Brain pericyte (primary cell): ENCODE measurements around the gene TTC9B.
"Not testable (repeated sequence)": the region's sequence is repeated elsewhere in the genome, so short reads cannot be mapped to it uniquely, and the experiment has no call there.

Source experiments
- DNase-seq: peaks from one replicate; pipeline ENCODE4 v3.0.0-alpha.2; 2012; ENCODE audit warnings: low read depth, low spot score

Gene TTC9B

DNA sequence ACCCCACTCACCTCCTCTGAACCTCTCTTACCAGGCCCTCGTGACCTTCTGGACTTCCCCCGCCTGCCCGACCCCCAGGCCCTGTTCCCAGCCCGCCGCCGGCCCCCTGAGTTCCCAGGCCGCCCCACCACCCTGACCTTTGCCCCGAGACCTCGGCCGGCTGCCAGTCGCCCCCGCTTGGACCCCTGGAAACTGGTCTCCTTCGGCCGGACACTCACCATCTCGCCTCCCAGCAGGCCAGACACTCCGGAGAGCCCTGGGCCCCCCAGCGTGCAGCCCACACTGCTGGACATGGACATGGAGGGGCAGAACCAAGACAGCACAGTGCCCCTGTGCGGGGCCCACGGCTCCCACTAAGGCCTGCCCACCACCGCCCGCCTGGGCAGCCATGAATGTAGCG lies 3.2 kb downstream of the TTC9B start:
- DNase-seq: no peak

DNA sequence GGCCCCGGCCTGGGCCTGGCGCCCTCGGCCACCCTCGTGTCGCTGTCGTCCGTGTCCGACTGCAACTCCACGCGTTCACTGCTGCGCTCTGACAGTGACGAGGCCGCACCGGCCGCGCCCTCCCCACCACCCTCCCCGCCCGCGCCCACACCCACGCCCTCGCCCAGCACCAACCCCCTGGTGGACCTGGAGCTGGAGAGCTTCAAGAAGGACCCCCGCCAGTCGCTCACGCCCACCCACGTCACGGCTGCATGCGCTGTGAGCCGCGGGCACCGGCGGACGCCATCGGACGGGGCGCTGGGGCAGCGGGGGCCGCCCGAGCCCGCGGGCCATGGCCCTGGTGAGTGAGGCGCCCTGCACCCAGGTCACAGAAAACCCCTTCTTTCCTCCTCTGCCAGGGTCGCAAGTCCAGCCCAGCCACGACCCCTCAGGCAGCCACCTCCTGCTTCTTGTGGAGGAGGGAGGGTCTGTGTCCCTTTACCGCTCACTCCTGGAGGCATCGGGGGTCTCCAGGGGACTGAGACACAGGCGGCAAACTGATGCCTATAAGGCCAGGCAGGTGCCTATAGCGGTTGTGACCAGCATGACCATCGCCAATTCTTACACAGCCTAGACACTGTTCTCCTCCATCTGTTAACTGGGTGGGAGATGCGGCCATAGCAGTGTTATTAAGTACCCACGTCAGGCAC lies 4.2 kb downstream of the TTC9B start:
- no peak for DNase-seq

DNA sequence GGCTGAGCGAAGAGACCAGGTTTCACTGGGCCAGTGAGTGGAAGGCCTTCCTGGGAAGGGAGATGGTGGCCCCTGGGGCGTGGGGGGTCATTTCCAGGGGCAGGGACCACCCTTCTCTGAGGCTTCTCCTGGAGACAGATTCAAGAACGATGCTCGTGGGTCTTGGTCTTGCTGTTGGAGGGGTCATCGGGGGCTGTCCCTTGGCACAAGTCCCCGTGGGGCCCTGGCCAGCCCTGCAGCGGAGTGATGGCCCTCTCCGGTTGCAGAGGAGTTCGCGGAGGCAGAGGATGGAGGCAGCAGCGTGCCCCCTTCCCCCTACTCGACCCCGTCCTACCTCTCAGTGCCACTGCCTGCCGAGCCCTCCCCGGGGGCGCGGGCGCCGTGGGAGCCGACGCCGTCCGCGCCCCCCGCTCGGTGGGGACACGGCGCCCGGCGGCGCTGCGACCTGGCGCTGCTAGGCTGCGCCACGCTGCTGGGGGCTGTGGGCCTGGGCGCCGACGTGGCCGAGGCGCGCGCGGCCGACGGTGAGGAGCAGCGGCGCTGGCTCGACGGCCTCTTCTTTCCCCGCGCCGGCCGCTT lies 4.8 kb downstream of the TTC9B start:
- no peak for DNase-seq

DNA sequence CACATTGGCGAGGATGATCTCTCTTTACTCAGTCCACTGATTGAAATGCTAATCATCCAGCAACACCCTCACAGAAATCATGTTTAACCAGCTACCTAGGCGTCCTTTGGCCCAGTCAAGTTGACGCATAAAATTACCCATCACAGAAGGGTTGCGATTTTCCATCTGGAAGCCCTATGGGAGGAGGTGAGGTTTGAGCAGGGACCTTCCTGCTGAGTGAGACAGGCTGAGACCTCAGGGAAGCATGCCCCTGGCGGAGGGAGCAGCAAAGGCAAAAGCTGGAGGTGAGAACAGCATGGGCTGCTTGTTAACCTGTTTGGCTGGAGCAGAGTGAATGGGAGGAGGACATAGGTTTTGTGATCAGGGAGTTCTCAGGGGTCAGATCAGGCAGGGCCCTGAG lies 7.3 kb downstream of the TTC9B start:
- DNase-seq: no peak

DNA sequence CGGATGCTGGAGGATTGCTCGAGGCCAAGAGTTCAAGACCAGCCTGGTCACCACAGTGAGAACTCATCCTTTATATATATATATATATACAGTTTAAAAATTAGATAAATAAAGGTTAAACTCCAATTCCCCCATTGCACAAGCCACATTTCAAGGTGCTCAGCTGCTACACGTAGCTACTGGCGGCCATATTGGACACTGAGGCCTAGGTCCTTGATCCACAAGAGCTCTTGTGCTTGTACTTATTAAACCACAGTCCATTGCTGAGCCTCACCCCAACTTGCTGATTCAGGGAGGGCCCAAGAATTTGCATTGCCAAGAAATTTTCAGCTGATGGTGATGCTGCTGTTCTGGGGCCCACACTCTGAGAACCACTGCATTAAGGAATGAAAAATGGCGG lies 9.6 kb downstream of the TTC9B start:
- no peak for DNase-seq

DNA sequence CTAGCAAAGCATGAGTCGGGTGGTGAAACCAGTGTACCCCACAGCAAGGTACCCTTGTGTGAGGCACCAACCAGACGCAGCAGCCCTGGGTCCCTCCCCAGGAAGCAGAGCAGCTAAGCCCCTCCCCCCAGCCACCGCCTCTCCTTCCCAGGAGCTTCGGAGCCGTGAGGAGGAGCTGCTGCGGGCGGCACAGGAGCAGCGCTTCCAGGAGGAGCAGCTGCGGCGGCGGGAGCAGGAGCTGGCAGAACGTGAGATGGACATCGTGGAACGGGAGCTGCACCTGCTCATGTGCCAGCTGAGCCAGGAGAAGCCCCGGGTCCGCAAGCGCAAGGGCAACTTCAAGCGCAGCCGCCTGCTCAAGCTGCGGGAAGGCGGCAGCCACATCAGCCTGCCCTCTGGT lies 12.4 kb downstream of the TTC9B start:
- DNase-seq: no peak

DNA sequence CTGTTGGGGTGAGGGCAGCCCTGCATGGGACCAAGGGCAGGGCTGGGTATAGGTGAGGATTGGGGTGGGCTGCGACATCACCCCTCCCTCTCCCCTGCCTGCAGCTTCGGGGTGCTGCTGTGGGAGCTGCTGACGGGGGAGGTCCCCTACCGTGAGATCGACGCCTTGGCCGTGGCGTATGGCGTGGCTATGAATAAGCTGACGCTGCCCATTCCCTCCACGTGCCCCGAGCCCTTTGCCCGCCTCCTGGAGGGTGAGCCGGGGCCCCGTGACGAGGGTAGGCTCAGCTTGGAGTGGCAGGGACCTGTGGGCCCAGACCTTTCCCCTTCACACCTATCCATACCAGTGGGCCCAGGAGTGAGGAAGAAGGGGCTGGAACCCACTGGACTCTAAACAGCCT lies 13.8 kb downstream of the TTC9B start:
- DNase-seq: no peak

DNA sequence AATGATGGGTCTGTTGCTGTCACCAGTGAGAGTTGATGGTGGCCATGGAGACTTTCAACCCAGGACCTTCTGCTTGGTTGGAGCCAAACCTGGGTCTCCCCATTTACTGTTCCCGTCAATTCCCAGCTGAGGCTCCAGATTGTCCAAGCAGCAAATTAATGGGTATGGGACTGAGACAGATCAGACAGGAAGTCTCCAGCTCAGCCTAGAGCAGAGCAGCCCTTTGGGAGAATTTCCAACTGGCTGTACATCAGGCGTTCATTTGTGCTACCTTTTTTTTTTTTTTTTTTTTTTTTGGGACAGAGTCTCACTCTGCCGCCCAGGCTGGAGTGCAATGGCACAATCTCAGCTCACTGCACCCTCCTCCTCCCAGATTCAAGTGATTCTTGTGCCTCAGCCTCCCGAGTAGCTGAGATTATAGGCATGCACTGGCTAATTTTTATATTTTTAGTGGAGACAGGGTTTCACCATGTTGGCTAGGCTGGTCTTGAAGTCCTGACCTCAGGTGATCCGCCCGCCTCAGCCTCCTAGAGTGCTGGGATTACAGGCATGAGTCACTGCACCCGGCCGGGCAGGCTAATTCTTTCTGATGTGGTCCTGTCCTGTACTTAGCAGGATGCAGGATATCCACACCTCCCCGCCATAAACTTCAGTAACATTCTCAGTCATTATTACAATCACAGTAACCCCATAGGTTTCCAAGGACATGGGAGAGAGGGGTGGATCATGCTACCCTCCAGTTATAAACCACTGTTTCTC lies 17.7 kb downstream of the TTC9B start:
- DNase-seq: no peak

DNA sequence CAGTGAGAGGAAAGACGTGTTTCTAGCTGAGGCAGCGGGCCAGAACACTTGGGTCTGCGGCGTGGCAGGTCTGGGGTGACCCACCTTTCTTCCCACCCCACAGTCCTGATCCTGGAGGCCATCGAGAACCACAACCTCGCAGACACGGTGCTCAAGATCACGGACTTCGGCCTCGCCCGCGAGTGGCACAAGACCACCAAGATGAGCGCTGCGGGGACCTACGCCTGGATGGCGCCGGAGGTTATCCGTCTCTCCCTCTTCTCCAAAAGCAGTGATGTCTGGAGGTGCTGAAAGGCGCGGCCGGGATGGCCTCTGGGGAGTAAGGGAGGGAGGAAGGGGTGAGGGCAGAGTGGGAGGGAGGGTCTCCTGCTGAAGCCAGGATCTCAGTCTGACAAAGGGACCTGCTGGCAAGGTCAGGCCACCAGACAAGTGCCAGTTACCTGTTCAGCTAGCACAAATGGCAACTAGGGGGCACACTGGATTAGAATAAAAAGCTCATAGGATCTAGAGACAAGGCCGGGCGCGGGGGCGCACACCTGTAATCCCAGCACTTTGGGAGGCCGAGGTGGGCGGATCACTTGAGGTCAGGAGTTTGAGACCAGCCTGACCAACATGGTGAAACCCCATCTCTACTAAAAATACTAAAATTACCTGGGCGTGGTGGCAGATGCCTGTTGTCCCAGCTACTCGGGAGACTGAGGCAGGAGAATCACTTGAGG lies 19.8 kb downstream of the TTC9B start:
- DNase-seq: no peak

GRCh38 chr19:40193587-40193849 lies 24.7 kb downstream of the TTC9B start:
- no peak for DNase-seq

- DNase-seq: no peak
These were observed 25.2 kb downstream of the TTC9B start for GRCh38 chr19:40192758-40193586.

GRCh38 chr19:40191836-40192646 lies 26.1 kb downstream of the TTC9B start:
- no peak for DNase-seq

DNA sequence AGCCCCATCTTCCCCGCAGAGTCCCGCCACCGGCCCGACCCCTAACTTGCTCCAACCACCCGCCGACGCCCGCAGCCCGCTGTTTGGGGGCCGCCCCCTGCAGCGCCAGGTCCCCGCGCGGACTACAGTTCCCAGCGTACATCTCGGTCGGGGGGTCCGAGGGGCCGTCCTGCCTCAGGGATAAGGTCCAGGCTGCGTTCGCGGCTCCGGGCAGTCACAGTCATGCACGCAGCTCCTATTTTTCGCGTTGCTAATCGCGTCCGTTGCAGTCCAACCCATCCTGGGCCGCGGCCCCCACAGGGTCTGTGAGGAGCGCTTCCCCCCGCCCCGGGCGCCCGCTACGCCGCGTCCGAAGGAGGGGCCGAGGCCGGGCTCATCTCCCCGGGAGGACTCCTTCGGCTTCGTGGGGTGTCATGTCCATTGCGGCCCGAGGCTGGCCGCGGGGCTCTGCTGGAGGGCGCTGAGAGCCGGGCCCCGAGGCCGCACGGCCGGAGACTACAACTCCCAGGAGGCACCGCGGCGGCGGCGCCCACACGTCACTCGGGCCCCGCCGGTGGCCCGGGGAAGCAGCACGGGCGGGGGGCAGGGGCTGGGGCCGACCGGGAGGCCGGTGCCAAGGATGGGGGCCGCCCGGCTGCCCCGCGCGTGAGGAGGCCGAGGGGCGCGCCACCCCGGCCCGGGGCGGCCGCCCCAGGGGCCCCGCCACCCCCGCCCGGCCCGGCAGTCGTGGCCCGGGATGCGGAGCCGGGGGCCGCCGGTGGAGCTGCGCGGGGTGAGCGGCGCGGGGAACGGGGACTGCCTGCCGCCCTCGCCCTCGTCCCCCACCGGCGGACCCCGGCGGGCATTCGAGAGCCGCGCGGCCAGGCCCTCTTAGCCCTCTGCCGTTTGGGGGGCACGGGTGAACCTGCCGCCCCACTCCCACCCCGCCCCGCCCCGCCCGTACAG lies 27.0 kb downstream of the TTC9B start, which contains the start of gene MAP3K10:
Gene MAP3K10 (plus strand): TSS at position 536 of the 945 bp plus-strand sequence. CDS start 606 bp downstream, outside the sequence.
- no peak for DNase-seq

DNA sequence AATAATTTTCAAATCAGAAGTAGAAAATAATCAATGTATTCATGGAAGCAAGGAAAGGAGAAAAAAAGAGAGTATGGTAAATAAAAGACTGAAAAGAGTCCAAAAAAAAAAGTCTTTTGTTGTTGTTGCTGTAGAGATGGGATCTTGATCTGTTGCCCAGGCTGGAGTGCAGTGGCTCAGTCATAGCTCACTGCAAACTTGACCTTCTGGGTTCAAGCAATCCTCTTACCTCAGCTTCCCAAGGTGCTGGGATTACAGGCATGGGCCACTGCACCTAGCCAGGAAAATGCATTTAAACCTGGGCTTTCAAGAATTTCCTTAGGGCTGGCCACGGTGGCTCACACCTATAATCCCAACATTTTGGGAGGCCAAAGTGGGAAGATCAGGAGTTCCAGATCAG lies 33.9 kb downstream of the TTC9B start:
- no peak for DNase-seq

DNA sequence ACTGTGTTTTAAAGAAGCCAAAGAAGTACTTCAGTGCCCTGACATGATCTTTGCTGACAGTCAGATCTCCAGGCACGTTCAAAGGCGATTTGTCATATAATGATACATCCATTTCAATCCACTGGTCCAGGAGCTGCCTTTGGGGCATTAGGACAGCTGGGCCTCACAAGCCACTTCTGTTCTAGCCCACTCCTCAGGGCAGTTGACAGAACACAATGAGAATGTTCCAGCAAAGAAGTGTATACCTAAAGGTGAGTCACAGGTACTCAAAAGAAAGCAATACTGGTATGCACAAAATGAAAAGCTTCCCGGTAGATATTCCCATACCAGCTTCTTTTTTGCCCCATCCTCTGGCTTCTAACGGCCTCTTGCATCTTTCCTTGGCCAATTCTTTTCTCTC lies 39.4 kb downstream of the TTC9B start:
- DNase-seq: no peak

- DNase-seq: no peak
These were observed 40.7 kb downstream of the TTC9B start for GRCh38 chr19:40177286-40178070.

DNA sequence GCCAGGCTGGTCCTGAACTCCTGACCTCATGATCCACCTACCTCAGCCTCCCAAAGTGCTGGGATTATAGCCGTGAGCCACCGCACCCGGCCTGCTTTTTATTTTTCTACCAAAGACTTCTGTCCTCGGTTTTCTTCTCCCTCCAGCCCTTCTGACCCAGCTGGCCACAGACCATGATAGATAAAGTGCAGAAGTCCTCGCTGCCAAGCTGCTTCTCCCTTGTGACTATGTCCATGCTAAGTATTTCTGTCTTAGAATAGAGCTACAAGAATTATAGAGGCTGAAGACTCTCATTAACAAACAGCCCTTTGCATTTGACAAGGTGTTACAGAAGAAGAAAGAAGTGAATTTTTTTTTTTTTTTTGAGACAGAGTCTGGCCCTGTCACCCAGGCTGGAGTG lies 42.4 kb downstream of the TTC9B start:
- DNase-seq: no peak

- DNase-seq: no peak
These were observed 44.1 kb downstream of the TTC9B start for GRCh38 chr19:40174092-40174491.

DNA sequence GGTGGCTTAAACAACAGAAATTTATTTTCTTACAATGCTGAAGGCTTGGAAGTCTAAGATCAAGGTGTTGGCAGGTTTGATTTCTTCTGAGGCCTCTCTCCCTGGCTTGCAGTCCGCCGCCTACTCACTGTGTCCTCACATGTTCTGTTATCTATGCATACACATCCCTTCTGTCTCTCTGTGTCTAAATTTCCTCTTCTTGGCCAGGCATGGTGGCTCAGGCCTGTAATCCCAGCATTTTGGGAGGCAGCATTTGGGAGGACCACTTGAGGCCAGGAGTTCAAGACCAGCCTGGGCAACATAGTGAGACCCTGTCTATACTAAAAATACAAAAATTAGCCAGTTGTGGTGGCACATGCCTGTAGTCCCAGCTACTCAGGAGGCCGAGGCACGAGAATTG lies 46.9 kb downstream of the TTC9B start:
- DNase-seq: not testable (repeated sequence)
